NCI-H2227 (cell line): Measurements from ENCODE around the gene VSIR.

Experiments
- DNase-seq: peaks from one replicate; lab custom pipeline; 2025; ENCODE audit not compliant: unreplicated experiment; lab: John Stamatoyannopoulos, UW

VSIR gene

GRCh38 chr10:71748671-71749191, 24.6 kb downstream of the VSIR start:
- DNase-seq = no peak

GRCh38 chr10:71747551-71748523, 25.5 kb downstream of the VSIR start:
- DNase-seq = no peak

GRCh38 chr10:71747039-71747531, 26.2 kb downstream of the VSIR start:
- DNase-seq = no peak

- no peak for DNase-seq
These were observed 26.8 kb downstream of the VSIR start for GRCh38 chr10:71746344-71747037.

- DNase-seq = no peak
These were observed 27.6 kb downstream of the VSIR start for GRCh38 chr10:71745664-71746250.

GRCh38 chr10:71744897-71745663, 28.2 kb downstream of the VSIR start:
- DNase-seq = no peak

GRCh38 chr10:71743866-71744265, 29.5 kb downstream of the VSIR start:
- no peak for DNase-seq

- DNase-seq = no peak
These were observed 30.1 kb downstream of the VSIR start for GRCh38 chr10:71743089-71743838.

- no peak for DNase-seq
These were observed 30.8 kb downstream of the VSIR start for GRCh38 chr10:71742301-71743088.

- no peak for DNase-seq
These were observed 31.6 kb downstream of the VSIR start for GRCh38 chr10:71741671-71742070.

GRCh38 chr10:71741029-71741428, 32.3 kb downstream of the VSIR start:
- DNase-seq = no peak

GRCh38 chr10:71740069-71740653, 33.2 kb downstream of the VSIR start:
- DNase-seq = peak; percentile 65

- DNase-seq = no peak
These were observed 33.9 kb downstream of the VSIR start for GRCh38 chr10:71739358-71739900.

GRCh38 chr10:71737834-71738197, 35.5 kb downstream of the VSIR start:
- no peak for DNase-seq

GRCh38 chr10:71737001-71737833, 36.1 kb downstream of the VSIR start:
- DNase-seq = no peak

- DNase-seq = no peak
These were observed 36.8 kb downstream of the VSIR start for GRCh38 chr10:71736570-71736952.

- no peak for DNase-seq
These were observed 37.4 kb downstream of the VSIR start for GRCh38 chr10:71735709-71736569.
